Neural progenitor cell (in vitro differentiated cells): ENCODE measurements around the gene TCERG1L.

Experiments
- CTCF ChIP-seq: fragments of 200-600 bp; sonication (generic); IDR thresholded peaks from 2 replicates; pipeline ENCODE4 v1.5.1; 2017; ENCODE audit warnings: antibody characterized with exemption, mild to moderate bottlenecking
- EZH2phosphoT487 ChIP-seq: fragments of 200-600 bp; sonication (generic); IDR thresholded peaks from 2 replicates; pipeline ENCODE4 v1.6.1; 2017; ENCODE audit warnings: antibody characterized with exemption

- TF ChIP-seq EZH2phosphoT487 (no peak), CTCF (no peak)
Measured at GRCh38 chr10:131320860-131321604, 9.5 kb upstream of the TCERG1L start.
